HK-2 (cell line): Measurements from ENCODE around the gene ERBB3.

Experiments used
- DNase-seq: peaks from one replicate; pipeline ENCODE4 v3.0.0-alpha.2; 2018; ENCODE audit not compliant: unreplicated experiment

ERBB3 gene

DNA sequence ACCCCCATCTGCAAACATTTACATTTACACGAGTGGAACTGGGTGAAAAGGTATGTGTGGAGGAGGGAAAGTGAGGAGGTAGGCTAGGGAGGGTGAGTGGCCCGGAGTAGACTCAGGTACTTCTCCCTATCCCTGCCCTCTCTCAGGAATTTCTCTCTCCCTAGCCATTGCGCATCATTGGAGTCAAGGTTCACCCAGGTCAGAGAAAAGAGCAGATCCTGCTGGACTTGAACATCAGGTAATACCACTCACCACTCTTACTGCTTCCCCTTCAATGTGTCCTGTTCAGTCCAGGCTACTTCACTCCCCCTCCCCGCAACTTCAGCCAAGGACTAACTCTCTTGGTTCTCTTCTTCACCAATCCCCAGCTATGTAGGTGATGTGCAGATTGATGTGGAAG is 50.9 kb downstream of the ERBB3 start:
- DNase-seq, result no peak

DNA sequence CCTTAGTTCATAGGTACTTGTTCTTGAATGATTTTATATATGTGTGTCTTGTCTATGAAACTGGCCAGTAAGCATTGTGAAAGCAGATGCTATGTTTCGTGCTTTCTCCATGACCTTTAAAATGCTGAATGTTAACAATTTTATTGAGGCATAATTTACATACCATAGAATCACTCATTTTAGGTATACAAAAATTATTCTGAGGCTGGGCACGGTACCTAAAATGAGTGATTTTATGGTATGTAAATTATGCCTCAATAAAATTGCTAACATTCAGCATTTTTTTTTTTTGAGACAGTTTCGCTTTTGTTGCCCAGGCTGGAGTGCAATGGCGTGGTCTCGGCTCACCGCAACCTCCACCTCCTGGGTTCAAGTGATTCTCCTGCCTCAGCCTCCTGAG is 54.9 kb downstream of the ERBB3 start:
- no peak for DNase-seq

DNA sequence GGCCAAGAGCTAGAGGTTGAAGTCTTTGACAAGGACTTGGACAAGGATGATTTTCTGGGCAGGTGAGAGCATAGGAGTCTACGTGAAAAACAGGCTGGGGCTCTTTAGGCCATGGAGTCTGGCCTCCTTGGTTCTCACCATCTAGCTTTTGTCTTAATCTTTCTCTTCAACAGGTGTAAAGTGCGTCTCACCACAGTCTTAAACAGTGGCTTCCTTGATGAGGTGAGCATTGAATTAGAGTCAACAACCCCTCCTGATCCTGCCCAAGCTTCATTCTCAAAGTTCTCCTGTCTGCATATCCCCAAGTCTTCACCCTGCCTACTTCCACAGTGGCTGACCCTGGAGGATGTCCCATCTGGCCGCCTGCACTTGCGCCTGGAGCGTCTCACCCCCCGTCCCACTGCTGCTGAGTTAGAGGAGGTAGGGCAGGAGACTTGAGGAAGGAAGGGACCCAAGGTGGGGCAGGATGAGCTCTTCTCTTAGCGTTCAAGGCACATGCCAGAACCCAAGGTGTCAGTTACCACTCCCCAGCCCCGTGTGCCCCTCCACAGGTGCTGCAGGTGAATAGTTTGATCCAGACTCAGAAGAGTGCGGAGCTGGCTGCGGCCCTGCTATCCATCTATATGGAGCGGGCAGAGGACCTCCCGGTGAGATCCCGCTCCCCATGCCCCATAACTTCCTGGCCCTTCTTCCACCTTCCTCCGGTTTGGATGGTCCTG is 58.0 kb downstream of the ERBB3 start:
- DNase-seq, result no peak

DNA sequence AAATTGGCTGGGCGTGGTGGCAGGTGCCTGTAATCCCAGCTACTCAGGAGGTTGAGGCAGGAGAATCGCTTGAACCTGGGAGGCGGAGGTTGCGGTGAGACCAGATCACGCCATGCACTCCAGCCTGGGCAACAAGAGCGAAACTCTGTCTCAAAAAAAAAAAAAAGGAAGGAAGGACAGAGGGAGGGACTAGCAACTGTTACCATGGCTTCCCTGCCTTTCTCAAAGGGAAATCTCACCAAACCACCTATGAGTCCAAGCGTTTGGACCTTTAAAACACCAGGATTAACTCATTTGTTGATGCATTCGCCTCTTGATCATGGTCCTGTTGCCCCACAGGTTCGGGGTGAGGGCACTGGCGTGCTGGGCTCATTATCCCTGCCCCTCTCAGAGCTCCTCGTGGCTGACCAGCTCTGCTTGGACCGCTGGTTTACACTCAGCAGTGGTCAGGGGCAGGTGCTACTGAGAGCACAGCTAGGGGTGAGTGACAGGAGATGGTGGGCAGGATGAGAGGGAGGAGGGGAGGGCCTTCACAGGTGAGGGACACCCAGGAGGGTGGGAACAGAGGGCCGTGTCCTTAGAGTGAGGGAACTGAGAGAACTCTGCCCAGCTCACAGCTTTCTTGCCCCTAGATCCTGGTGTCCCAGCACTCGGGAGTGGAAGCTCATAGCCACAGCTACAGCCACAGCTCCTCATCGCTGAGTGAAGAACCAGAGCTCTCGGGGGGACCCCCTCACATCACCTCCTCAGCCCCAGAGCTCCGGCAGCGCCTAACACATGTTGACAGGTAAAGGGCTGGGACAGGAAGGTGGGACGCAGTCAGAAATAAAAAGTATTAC is 62.2 kb downstream of the ERBB3 start:
- no peak for DNase-seq

DNA sequence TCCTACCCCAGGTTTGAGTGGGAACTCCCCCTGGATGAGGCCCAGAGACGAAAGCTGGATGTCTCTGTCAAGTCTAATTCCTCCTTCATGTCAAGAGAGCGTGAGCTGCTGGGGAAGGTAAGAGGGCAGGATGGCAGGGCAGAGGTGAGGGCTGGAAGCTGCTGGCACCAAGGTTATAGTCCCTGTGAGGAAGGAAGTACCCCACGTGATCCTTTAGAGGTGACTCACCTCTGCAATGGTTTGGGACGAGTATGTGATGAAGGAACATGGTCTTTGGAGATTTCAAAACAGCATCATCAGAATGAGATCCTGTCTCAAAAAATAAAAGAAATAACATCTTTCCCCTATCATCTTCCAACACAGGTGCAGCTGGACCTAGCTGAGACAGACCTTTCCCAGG is 63.3 kb downstream of the ERBB3 start:
- no peak for DNase-seq

DNA sequence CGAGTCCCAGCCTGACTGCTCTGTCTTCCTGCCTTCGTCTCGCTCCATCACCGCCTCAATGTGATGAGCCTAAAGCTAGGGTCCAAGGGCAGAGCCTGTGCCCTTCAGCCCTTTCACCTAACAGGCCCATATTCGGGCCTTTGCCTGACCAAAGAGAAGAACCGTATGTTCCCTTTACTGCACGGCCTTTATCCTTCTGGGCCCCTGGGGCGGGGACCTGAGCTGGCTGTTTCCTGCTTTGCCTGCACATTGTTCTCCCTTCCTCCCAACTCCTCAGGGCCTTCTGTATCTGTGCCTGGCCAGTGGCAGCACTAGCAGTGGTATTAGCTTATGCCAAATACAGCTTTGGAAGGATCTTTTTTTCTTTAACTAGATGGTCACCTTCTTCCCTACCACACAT is 63.9 kb downstream of the ERBB3 start:
- no peak for DNase-seq

DNA sequence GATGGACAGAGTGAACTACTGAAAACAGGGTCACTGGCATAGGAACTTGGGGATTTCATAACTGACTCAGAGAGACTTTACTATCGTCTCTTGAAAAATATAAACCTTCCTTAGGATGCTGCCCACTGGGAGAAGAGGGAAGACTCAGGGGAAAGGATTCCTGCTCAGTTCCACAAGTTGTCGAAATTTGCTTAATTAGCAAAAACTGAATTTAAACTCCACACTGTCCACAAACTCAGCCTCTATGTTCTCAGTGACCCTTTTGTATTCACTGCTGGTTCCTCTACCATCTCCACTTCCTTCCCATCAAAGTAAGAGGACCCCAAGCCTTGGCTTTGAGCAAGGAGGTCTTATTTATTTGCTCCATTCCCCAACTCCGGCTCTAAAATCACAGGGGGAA is 65.3 kb downstream of the ERBB3 start:
- no peak for DNase-seq

DNA sequence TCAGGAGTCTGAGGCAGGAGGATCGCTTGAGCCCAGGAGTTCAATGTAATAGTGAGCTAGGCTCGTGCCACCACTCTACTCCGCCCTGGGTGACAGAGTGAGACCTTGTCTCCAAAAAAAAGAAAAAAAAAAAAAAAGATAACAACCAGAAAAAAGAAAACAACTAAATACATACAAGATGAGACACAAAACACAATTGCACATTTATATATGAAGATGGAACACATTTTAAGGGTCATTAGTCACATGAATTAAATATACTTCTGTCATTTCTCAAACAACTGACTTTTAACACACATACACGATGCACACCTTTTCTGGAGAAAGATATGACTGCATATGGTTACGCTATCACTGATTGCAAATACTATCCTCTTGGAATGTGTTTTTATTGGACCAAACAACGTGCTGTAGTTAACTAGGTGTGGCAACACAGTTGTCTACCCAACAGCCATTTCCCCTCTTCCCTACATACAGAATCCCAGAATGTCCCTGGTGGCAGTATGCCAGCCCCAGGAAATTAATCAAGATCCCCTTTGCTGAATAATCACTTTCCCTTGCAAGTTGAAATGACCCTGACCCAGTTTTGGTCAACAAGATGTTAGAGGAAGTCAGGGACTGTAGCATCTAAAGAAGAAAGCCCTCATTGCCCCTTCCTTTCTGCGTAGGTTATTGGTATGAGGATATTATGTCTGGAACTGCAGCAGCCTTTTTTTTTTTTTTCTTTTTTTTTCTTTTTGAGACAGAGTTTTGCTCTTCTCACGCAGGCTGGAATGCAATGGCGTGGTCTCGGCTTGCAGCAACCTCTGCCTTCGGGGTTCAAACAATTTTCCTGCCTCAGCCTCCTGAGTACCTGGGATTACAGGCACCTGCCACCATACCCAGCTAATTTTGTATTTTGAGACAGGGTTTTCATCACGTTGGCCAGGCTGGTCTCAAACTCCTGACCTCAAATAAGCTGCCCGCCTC is 66.8 kb downstream of the ERBB3 start:
- no peak for DNase-seq

DNA sequence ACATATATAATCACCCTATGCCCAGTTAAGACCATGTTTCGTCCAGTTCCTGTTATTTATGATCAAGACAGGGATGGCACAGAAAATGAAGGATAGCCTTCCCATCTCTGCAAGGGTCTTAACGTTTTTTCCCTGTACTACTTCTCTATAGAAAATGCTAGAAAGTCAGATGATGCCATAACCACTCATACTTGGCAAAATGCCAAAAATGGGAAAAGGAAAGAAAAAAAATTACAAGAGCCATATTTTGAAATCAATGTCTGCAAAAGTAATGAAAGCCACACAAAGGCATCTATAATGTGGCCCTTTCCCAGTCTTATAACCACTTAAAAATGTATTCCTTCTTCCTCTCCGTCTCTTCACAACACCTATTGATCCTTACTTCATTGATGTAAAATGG is 70.6 kb downstream of the ERBB3 start:
- DNase-seq, result no peak

DNA sequence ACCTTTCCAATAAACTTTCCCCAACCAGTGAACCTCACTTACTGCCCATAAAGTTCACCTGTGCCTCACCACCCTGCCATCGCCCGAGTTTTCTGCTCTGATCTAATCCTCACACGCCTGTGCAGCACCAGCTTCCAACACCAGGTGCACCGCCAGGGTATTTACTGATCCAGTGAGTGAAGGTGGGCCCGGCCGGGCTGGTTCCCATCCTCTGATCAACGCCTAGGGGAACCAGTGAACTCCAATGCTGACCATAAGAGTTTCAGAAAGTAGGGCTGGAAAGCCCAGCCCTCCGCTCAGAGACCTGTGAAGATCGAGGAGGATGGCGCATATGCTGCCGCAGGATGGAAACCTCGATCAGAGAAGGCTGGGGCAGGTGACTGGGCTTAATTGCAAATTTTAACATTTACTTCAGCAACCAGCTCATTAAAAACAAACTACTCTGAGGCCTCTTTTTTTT is 71.7 kb downstream of the ERBB3 start:
- peak; percentile 72 for DNase-seq

DNA sequence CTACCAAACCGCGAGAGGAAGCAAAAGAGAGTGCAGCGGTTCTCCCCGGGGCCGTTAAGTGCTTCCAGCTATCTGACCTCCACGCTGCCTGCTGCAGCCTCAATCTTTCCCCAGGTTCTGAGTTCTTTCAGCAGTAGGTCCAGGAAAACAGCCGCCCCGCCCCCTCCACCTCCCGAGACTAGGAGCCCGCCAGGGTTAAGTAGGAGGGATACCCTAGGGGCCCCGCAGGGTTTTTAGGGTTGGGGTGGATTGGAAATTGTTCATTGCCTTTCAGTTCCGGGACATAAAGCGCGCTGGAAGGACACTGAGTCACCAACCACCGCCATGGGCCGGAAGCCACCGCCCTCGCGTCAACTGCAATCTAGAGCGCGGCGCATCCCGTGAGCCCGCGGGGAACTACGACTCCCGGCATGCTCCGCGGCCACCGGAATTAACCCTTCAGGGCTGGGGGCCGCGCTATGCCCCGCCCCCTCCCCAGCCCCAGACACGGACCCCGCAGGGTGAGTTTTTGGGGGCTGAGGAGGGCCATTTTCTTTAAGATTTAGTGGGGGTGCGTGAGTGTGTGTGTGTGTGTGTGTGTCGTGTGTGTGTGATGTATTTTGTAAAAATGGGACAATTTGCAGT is 72.3 kb downstream of the ERBB3 start, which contains the start of gene MYL6B:
Gene MYL6B (plus strand): TSS at position 456 of the 624 bp plus-strand sequence. CDS start 1,332 bp downstream, outside the sequence.
- peak; percentile 94 for DNase-seq
